HepG2 (cell line): ENCODE data around the gene ZBTB43.
"Not testable (repeated sequence)": the region's sequence is repeated elsewhere in the genome, so short reads cannot be mapped to it uniquely, and the experiment has no call there.

Source experiments
- CHCHD3 ChIP-seq: sonication (generic); formaldehyde crosslinking; IDR thresholded peaks from 2 replicates; pipeline ENCODE4 v1.8.0; 2022; ENCODE audit warnings: mild to moderate bottlenecking, missing genetic modification reagents, moderate library complexity
- NCOA1 ChIP-seq: sonication (generic); formaldehyde crosslinking; IDR thresholded peaks from 2 replicates; pipeline ENCODE4 v1.9.0; 2021; ENCODE audit warnings: missing genetic modification reagents

GRCh38 chr9:126810221-126810620, 5.4 kb downstream of the ZBTB43 start:
- TF ChIP-seq NCOA1; CHCHD3 (CRISPR knock-in tag): not testable (repeated sequence)
